HG03175 (cell line): Measurements from ENCODE around the gene NMNAT1.
"Not testable (repeated sequence)": the region's sequence is repeated elsewhere in the genome, so short reads cannot be mapped to it uniquely, and the experiment has no call there.

Experiments used
- ATAC-seq: cut with Tn5 transposase; IDR thresholded peaks from one replicate; pipeline ENCODE4 v1.9.1; 2021; ENCODE audit warnings: mild to moderate bottlenecking, moderate library complexity; ENCODE audit not compliant: unreplicated experiment

The NMNAT1 gene

GRCh38 chr1:9942939-9943788, at the start of gene NMNAT1, which contains the start of gene LZIC:
TSS of gene NMNAT1 (plus strand) at chr1:9943475. CDS start at chr1:9972074, 28,599 bp downstream.
TSS of gene LZIC (minus strand) at chr1:9943391. CDS start at chr1:9936619, 6,772 bp downstream.
- peak; percentile 94 for ATAC-seq

- no peak for ATAC-seq
Observed at GRCh38 chr1:9894115-9894514, 49.2 kb upstream of the NMNAT1 start.

- no peak for ATAC-seq
Observed at GRCh38 chr1:9900142-9901043, 42.9 kb upstream of the NMNAT1 start.

GRCh38 chr1:9901148-9902059, 41.9 kb upstream of the NMNAT1 start:
- no peak for ATAC-seq

GRCh38 chr1:9902060-9902452, 41.2 kb upstream of the NMNAT1 start:
- ATAC-seq = no peak

GRCh38 chr1:9903801-9904527, 39.3 kb upstream of the NMNAT1 start:
- ATAC-seq = no peak

- ATAC-seq = no peak
Observed at GRCh38 chr1:9904596-9904995, 38.7 kb upstream of the NMNAT1 start.

GRCh38 chr1:9905010-9905409, 38.3 kb upstream of the NMNAT1 start:
- ATAC-seq = no peak

- ATAC-seq = no peak
Observed at GRCh38 chr1:9906466-9906865, 36.8 kb upstream of the NMNAT1 start.

- no peak for ATAC-seq
Observed at GRCh38 chr1:9907441-9907840, 35.8 kb upstream of the NMNAT1 start.

GRCh38 chr1:9908871-9909233, 34.4 kb upstream of the NMNAT1 start:
- ATAC-seq = no peak

- no peak for ATAC-seq
Observed at GRCh38 chr1:9909234-9910046, 33.8 kb upstream of the NMNAT1 start.

GRCh38 chr1:9910076-9910422, 33.2 kb upstream of the NMNAT1 start, which contains the start of gene CTNNBIP1:
TSS of gene CTNNBIP1 (minus strand) at chr1:9910269. CDS start at chr1:9872064, 38,205 bp downstream.
- ATAC-seq = peak; percentile 75

- ATAC-seq = peak; percentile 96
Observed at GRCh38 chr1:9910423-9911178, 32.7 kb upstream of the NMNAT1 start.

- no peak for ATAC-seq
Observed at GRCh38 chr1:9912264-9912936, 30.9 kb upstream of the NMNAT1 start.

- ATAC-seq = no peak
Observed at GRCh38 chr1:9914610-9914937, 28.7 kb upstream of the NMNAT1 start.

- no peak for ATAC-seq
Observed at GRCh38 chr1:9916452-9916851, 26.8 kb upstream of the NMNAT1 start.

- not testable (repeated sequence) for ATAC-seq
Observed at GRCh38 chr1:9917495-9917894, 25.8 kb upstream of the NMNAT1 start.
